DOHH2 (cell line): ENCODE data around the gene SYNGR1.

Source experiments
- H3F3A ChIP-seq: fragments of 200-600 bp; sonication (generic), shearing (Covaris generic); 2 replicates; pipeline ENCODE4 v1.6.0; 2016; ENCODE audit warnings: antibody characterized with exemption, mild to moderate bottlenecking; ENCODE audit not compliant: control insufficient read depth, insufficient read depth
- H3K27ac ChIP-seq: fragments of 200-600 bp; sonication (generic); 2 replicates; pipeline ENCODE4 v1.5.1; 2014; ENCODE audit warnings: low read depth, mild to moderate bottlenecking, low read length, moderate library complexity
- H3K27me3 ChIP-seq: fragments of 200-600 bp; sonication (generic); 2 replicates; pipeline ENCODE4 v1.6.1; 2014; ENCODE audit warnings: mild to moderate bottlenecking, low read length, mixed read lengths; ENCODE audit not compliant: control insufficient read depth
- H3K36me3 ChIP-seq: fragments of 200-600 bp; sonication (generic); 2 replicates; pipeline ENCODE4 v1.6.1; 2014; ENCODE audit warnings: mild to moderate bottlenecking, low read length, moderate library complexity, mixed read lengths; ENCODE audit not compliant: control insufficient read depth
- H3K4me1 ChIP-seq: fragments of 200-600 bp; sonication (generic); 2 replicates; pipeline ENCODE4 v1.6.1; 2014; ENCODE audit warnings: mild to moderate bottlenecking, low read length, mixed read lengths; ENCODE audit not compliant: control insufficient read depth
- H3K4me2 ChIP-seq: fragments of 200-600 bp; sonication (generic); 2 replicates; pipeline ENCODE4 v1.6.0; 2014; ENCODE audit warnings: mild to moderate bottlenecking, low read length, moderate library complexity
- H3K4me3 ChIP-seq: fragments of 200-600 bp; sonication (generic); 2 replicates; pipeline ENCODE4 v1.5.1; 2014; ENCODE audit warnings: mild to moderate bottlenecking, low read length, mixed read lengths
- H3K79me2 ChIP-seq: fragments of 200-600 bp; sonication (generic); 2 replicates; pipeline ENCODE4 v1.6.1; 2014; ENCODE audit warnings: mild to moderate bottlenecking, low read length, mixed read lengths; ENCODE audit not compliant: control insufficient read depth
- H3K9me2 ChIP-seq: fragments of 200-600 bp; sonication (generic); replicated peaks from 2 replicates; pipeline ENCODE4 v1.6.1; 2014; ENCODE audit warnings: mild to moderate bottlenecking, low read length, mixed read lengths; ENCODE audit not compliant: control insufficient read depth
- H3K9me3 ChIP-seq: fragments of 200-600 bp; sonication (generic); 2 replicates; pipeline ENCODE4 v1.6.1; 2014; ENCODE audit warnings: antibody characterized with exemption, low read length, mixed read lengths; ENCODE audit not compliant: control insufficient read depth, insufficient read depth
- H4K20me1 ChIP-seq: fragments of 200-600 bp; sonication (generic); 2 replicates; pipeline ENCODE4 v1.6.0; 2014; ENCODE audit warnings: low read depth, mild to moderate bottlenecking, antibody characterized with exemption, low read length, moderate library complexity; ENCODE audit not compliant: control insufficient read depth, insufficient read depth
- CTCF ChIP-seq: fragments of 200-600 bp; sonication (generic); IDR thresholded peaks from one replicate; pipeline ENCODE4 v1.5.1; 2014; ENCODE audit warnings: antibody characterized with exemption, mild to moderate bottlenecking, low read depth, low read length; ENCODE audit not compliant: poor library complexity, severe bottlenecking
- EZH2phosphoT487 ChIP-seq: fragments of 200-600 bp; sonication (generic); IDR thresholded peaks from 2 replicates; pipeline ENCODE4 v1.6.1; 2017; ENCODE audit warnings: borderline replicate concordance, mild to moderate bottlenecking, antibody characterized with exemption, low read length, moderate library complexity, mixed read lengths

SYNGR1 gene

GRCh38 chr22:39361496-39361895, 11.7 kb downstream of the SYNGR1 start:
- TF ChIP-seq CTCF = peak; percentile 13
- no peak for TF ChIP-seq EZH2phosphoT487
- no peaks in the 10 kb centered on the region for H3K27me3 ChIP-seq
- peaks cover 8% of the 10 kb centered on the region for H3K4me1 ChIP-seq
- no peak overlapping the region for H3K27ac ChIP-seq
- H3K36me3 ChIP-seq = no peaks in the 10 kb centered on the region
- H4K20me1 ChIP-seq = no peaks in the 10 kb centered on the region
- H3K4me2 ChIP-seq = no peak overlapping the region
- no peaks in the 10 kb centered on the region for H3K9me2 ChIP-seq
- no peaks in the 10 kb centered on the region for H3K9me3 ChIP-seq
- no peaks in the 10 kb centered on the region for H3F3A ChIP-seq
- no peak overlapping the region for H3K4me3 ChIP-seq
- no peaks in the 10 kb centered on the region for H3K79me2 ChIP-seq

- no peaks in the 10 kb centered on the region for H3K27me3 ChIP-seq
- H3K79me2 ChIP-seq = no peaks in the 10 kb centered on the region
- H3F3A ChIP-seq = no peaks in the 10 kb centered on the region
- no peak overlapping the region for H3K27ac ChIP-seq
- H3K9me3 ChIP-seq = no peaks in the 10 kb centered on the region
- H3K4me3 ChIP-seq = no peak overlapping the region
- H3K4me2 ChIP-seq = no peak overlapping the region
- H3K36me3 ChIP-seq = no peaks in the 10 kb centered on the region
- H3K9me2 ChIP-seq = no peaks in the 10 kb centered on the region
- TF ChIP-seq CTCF (no peak), EZH2phosphoT487 (no peak)
- peaks cover 8% of the 10 kb centered on the region for H3K4me1 ChIP-seq
- no peaks in the 10 kb centered on the region for H4K20me1 ChIP-seq
Measured at GRCh38 chr22:39362271-39362670, 12.5 kb downstream of the SYNGR1 start.

- TF ChIP-seq CTCF = no peak
- TF ChIP-seq EZH2phosphoT487 = no peak
- Histone ChIP-seq H3K27ac (no peak overlapping the region), H3K27me3 (no peaks in the 10 kb centered on the region), H3K36me3 (no peaks in the 10 kb centered on the region), H3K9me2 (no peaks in the 10 kb centered on the region), H3F3A (no peaks in the 10 kb centered on the region), H3K9me3 (no peaks in the 10 kb centered on the region), H4K20me1 (no peaks in the 10 kb centered on the region), H3K79me2 (no peaks in the 10 kb centered on the region), H3K4me2 (no peak overlapping the region), H3K4me1 (peaks cover 8% of the 10 kb centered on the region), H3K4me3 (no peak overlapping the region)
Measured at GRCh38 chr22:39362932-39363331, 13.1 kb downstream of the SYNGR1 start.
